B cell (primary cell): ENCODE results near the gene MOB1A. TPM values are rescaled to one million over a fixed set of nuclear protein-coding genes. Genes with fewer than 3 reads are reported as not detected.
"Not testable (repeated sequence)": the region's sequence is repeated elsewhere in the genome, so short reads cannot be mapped to it uniquely, and the experiment has no call there.

Experiments used
- ATAC-seq: fragments of 200-7000 bp; cut with Tn5 transposase; one replicate; pipeline ENCODE4 v1.10.0; 2021; ENCODE audit warnings: low read depth, mild to moderate bottlenecking, moderate number of reproducible peaks, moderate library complexity
- CTCF ChIA-PET: fragments of 350-600 bp; sonication (Branson Sonifier 250); formaldehyde crosslinking; loops from one replicate; lab custom pipeline; 2021; ENCODE audit warnings: antibody characterized with exemption, inconsistent platforms; lab: Charles Lee
- POLR2A ChIA-PET: fragments of 350-600 bp; sonication (Branson Sonifier 250); formaldehyde crosslinking; loops from one replicate; lab custom pipeline; 2021; ENCODE audit warnings: antibody characterized with exemption; lab: Charles Lee
- DNase-seq: peaks from one replicate; pipeline ENCODE4 v3.0.0; 2013
- H2AFZ ChIP-seq: 2 replicates; pipeline ENCODE4 v1.6.1; 2012; ENCODE audit warnings: mild to moderate bottlenecking, low read depth, low read length; ENCODE audit not compliant: insufficient read depth, poor library complexity, severe bottlenecking
- H3K27ac ChIP-seq, 2 donors: 1 replicate in 1 of 2; 2 replicates in 1 of 2; pipeline ENCODE4 v1.5.1; 2012 to 2013; ENCODE audit warnings: low read length in 2 of 2, mild to moderate bottlenecking in 2 of 2, moderate library complexity in 1 of 2
- H3K27me3 ChIP-seq, 4 experiments: fragments of 200-600 bp in 1 of 4; sonication (generic) in 1 of 4; replicated peaks in 1 of 4; 1 replicate in 2 of 4; 2 replicates in 2 of 4; pipeline versions ENCODE4 v1.6.1 to v1.7.0; 2013 to 2016; ENCODE audit warnings: low read length in 3 of 4, mild to moderate bottlenecking in 2 of 4, mixed read lengths in 1 of 4, moderate library complexity in 1 of 4; ENCODE audit not compliant: insufficient read depth in 4 of 4, control insufficient read depth in 3 of 4; ENCODE audit errors: control extremely low read depth in 1 of 4
- H3K36me3 ChIP-seq, 2 experiments: replicated peaks in 1 of 2; 1 replicate in 1 of 2; 2 replicates in 1 of 2; pipeline versions ENCODE4 v1.6.1 to v1.7.1; 2013; ENCODE audit warnings: low read length in 1 of 2; ENCODE audit not compliant: insufficient read depth in 2 of 2, control insufficient read depth in 1 of 2; ENCODE audit errors: control extremely low read depth in 1 of 2, extremely low read depth in 1 of 2
- H3K4me1 ChIP-seq, 2 donors: fragments of 200-600 bp in 1 of 2; sonication (generic) in 1 of 2; 1 replicate in 1 of 2; 2 replicates in 1 of 2; pipeline versions ENCODE4 v1.5.1 to v1.6.1; 2013 to 2017; ENCODE audit warnings: low read length in 2 of 2; ENCODE audit not compliant: control insufficient read depth in 2 of 2, insufficient read depth in 2 of 2
- H3K4me2 ChIP-seq: replicated peaks from 2 replicates; pipeline ENCODE3; 2012; ENCODE audit warnings: mild to moderate bottlenecking, low read depth, low read length; ENCODE audit not compliant: poor library complexity, severe bottlenecking
- H3K4me3 ChIP-seq, 5 experiments: fragments of 200-600 bp in 1 of 5; sonication (generic) in 1 of 5; 1 replicate in 3 of 5; 2 replicates in 2 of 5; pipeline versions ENCODE4 v1.5.1 to v1.7.0; 2011 to 2016; ENCODE audit warnings: low read length in 4 of 5, mild to moderate bottlenecking in 4 of 5, low read depth in 2 of 5, control low read depth in 1 of 5, moderate library complexity in 1 of 5; ENCODE audit not compliant: insufficient read depth in 1 of 5; ENCODE audit errors: control extremely low read depth in 1 of 5, extremely low read depth in 1 of 5
- H3K79me2 ChIP-seq: fragments of 200-600 bp; sonication (generic); one replicate; pipeline ENCODE4 v1.6.0; 2016; ENCODE audit warnings: low read length; ENCODE audit not compliant: control insufficient read depth, insufficient read depth
- H3K9ac ChIP-seq: fragments of 200-600 bp; sonication (generic); 2 replicates; pipeline ENCODE4 v1.6.1; 2017; ENCODE audit warnings: mild to moderate bottlenecking, low read length, moderate library complexity
- H3K9me3 ChIP-seq, 3 donors: one replicate each; pipeline versions ENCODE4 v1.6.1 to v1.7.1; 2013; ENCODE audit warnings: low read length in 2 of 3; ENCODE audit not compliant: control insufficient read depth in 2 of 3, insufficient read depth in 1 of 3; ENCODE audit errors: control extremely low read depth in 1 of 3
- H4K20me1 ChIP-seq: 2 replicates; pipeline ENCODE4 v1.6.0; 2012; ENCODE audit warnings: mild to moderate bottlenecking, low read length; ENCODE audit not compliant: insufficient read depth, control insufficient read depth, poor library complexity, severe bottlenecking
- H3K27ac Mint-ChIP-seq: one replicate; pipeline ENCODE4 v1.8.0; 2021; ENCODE audit warnings: mixed read lengths
- H3K27me3 Mint-ChIP-seq: one replicate; pipeline ENCODE4 v1.8.0; 2021; ENCODE audit warnings: mixed read lengths
- H3K4me1 Mint-ChIP-seq: one replicate; pipeline ENCODE4 v1.8.0; 2021; ENCODE audit warnings: mixed read lengths
- H3K4me3 Mint-ChIP-seq: one replicate; pipeline ENCODE4 v1.8.0; 2021; ENCODE audit warnings: mixed read lengths
- H3K9me3 Mint-ChIP-seq: one replicate; pipeline ENCODE4 v1.8.0; 2022; ENCODE audit warnings: mixed read lengths; ENCODE audit not compliant: insufficient read depth
- EZH2 ChIP-seq: IDR thresholded peaks from 2 replicates; pipeline ENCODE4 v1.6.1; 2012; ENCODE audit warnings: borderline replicate concordance, low read depth, mild to moderate bottlenecking, moderate library complexity, low read length; ENCODE audit not compliant: insufficient read depth, poor library complexity, severe bottlenecking
- WGBS: methylation state at CpG from one replicate; pipeline ENCODE4 v1.1.5; 2013; ENCODE audit warnings: missing lambda C conversion rate; ENCODE audit not compliant: insufficient coverage; 5-methylcytosine and 5-hydroxymethylcytosine counted together
- intact Hi-C: fragments of 100-400 bp; cut with micrococcal nuclease; formaldehyde crosslinking; loops from one replicate; pipeline ENCODE4 v1.10.0; 2022
- polyA plus RNA-seq: library from polyadenylated mRNA; depleted of rRNA; stranded (reverse); fragments of >200 nt; gene quantifications from 2 replicates; pipeline ENCODE4 v1.2.3, GENCODE V29; 2012
- total RNA-seq, 2 donors: library from RNA; stranded (reverse); fragments of 120-200 nt in 1 of 2; gene quantifications; 1 replicate in 1 of 2; 2 replicates in 1 of 2; pipeline versions ENCODE4 v1.2.3 to v1.2.4, GENCODE V29; 2013 to 2022
- TF ChIP-seq, protein P1 (sequence below): fragments of 200-600 bp; IDR thresholded peaks from one replicate; pipeline ENCODE4 v1.8.0; 2022; ENCODE audit warnings: antibody characterized with exemption, mild to moderate bottlenecking

Gene MOB1A
- total and polyA plus RNA-seq, 2 donors (not counting 1 experiment from before 2014, with no cell fraction given), result 43.3 to 219 TPM

DNA sequence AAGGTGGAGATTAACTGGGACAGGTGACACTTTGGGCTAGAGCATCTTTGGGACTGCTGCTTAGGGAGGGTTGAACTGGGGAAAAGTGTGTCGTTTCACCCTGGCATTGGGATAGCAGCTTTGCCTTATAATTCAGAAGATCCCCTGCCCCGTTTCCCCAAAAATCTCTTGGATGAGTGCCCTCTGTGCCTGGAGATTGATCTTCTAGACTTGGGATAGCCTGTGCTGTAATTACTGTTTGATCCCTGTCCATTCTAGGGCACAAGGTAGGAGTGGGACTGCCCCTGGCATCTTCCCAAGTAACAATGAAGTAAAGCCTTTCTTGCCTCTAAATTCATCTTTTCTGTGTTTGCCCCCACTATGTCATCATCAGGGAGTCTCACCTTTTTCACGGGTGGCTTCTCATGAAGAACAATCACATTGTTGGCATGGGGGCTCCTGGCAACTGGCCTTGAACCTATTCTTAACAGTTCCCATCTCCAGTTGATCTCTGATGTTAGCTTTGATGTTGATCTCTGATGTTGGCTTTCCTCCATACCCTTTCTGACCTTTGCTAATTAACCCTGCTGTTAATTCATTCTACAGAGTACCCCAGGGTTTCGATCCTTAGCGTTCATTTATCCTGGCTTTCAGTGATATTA is 41.3 kb upstream of the MOB1A start:
- Histone ChIP-seq H3K36me3 (peaks cover 0 to 8% of the 10 kb centered on the region in 2 experiments), H4K20me1 (no peaks in the 10 kb centered on the region), H2AFZ (no peak overlapping the region), H3K4me3 (no peak overlapping the region), H3K79me2 (no peaks in the 10 kb centered on the region), H3K27me3 (no peaks in the 10 kb centered on the region), H3K9me3 (no peaks in the 10 kb centered on the region), H3K4me1 (no peaks in the 10 kb centered on the region), H3K27ac (no peak overlapping the region), H3K4me2 (no peak overlapping the region), H3K9ac (no peak overlapping the region)
- ATAC-seq, result no peak
- 100% methylated on average over 3 of the region's 5 CpGs for WGBS
- Mint-ChIP-seq H3K9me3 (no peaks in the 10 kb centered on the region), H3K4me3 (no peak overlapping the region), H3K27ac (no peak overlapping the region), H3K4me1 (no peaks in the 10 kb centered on the region), H3K27me3 (no peaks in the 10 kb centered on the region)
- POLR2A ChIA-PET, result no interaction called here
- no peak for TF ChIP-seq EZH2
- TF ChIP-seq, protein P1, sequence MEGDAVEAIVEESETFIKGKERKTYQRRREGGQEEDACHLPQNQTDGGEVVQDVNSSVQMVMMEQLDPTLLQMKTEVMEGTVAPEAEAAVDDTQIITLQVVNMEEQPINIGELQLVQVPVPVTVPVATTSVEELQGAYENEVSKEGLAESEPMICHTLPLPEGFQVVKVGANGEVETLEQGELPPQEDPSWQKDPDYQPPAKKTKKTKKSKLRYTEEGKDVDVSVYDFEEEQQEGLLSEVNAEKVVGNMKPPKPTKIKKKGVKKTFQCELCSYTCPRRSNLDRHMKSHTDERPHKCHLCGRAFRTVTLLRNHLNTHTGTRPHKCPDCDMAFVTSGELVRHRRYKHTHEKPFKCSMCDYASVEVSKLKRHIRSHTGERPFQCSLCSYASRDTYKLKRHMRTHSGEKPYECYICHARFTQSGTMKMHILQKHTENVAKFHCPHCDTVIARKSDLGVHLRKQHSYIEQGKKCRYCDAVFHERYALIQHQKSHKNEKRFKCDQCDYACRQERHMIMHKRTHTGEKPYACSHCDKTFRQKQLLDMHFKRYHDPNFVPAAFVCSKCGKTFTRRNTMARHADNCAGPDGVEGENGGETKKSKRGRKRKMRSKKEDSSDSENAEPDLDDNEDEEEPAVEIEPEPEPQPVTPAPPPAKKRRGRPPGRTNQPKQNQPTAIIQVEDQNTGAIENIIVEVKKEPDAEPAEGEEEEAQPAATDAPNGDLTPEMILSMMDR, result no peak
- intact Hi-C loops, result no loop called here
- DNase-seq, result no peak
- CTCF ChIA-PET, result interaction anchor here (0.7 kb wide), 1 partner anchor 127 kb away, joined by 4 read pairs; no protein-coding TSS in a partner anchor

DNA sequence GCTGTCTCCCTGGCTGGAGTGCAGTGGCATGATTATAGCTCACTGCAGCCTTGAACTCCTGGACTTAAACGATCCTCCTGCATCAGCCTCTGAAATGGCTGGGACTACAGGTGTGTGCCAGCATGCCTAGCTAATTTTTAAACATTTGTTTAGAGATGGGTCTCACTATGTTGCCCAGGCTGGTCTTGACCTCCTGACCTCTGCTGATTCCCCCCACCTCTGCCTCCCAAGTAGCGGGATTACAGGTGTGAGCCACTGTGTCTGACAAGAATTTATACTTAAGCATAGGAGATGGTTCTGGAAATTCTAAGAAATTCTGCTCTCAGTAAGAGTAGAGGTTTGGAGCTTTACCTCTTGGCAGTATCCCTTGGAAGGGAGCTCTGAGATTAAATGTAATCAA is 38.0 kb upstream of the MOB1A start:
- no peak overlapping the region for H3K4me3 Mint-ChIP-seq
- H3K36me3 ChIP-seq, result peaks cover 4 to 16% of the 10 kb centered on the region in 2 experiments
- no peaks in the 10 kb centered on the region for H3K9me3 ChIP-seq
- no peak overlapping the region for H3K4me3 ChIP-seq
- H3K27ac Mint-ChIP-seq, result no peak overlapping the region
- H3K27me3 ChIP-seq, result no peaks in the 10 kb centered on the region
- ChIA-PET POLR2A (no interaction called here), CTCF (interaction anchor here (1.2 to 3.4 kb wide), 4 partner anchors 12 to 118 kb away, joined by 4 to 9 read pairs (median 4); no protein-coding TSS in a partner anchor)
- H2AFZ ChIP-seq, result no peak overlapping the region
- no peak overlapping the region for H3K27ac ChIP-seq
- DNase-seq (no peak), ATAC-seq (no peak)
- H3K9ac ChIP-seq, result no peak overlapping the region
- peaks cover 8% of the 10 kb centered on the region for H3K4me1 Mint-ChIP-seq
- 100% methylated on average over 1 of the region's 2 CpGs for WGBS
- no peaks in the 10 kb centered on the region for H3K9me3 Mint-ChIP-seq
- no peak overlapping the region for H3K4me2 ChIP-seq
- no peaks in the 10 kb centered on the region for H4K20me1 ChIP-seq
- no peak for TF ChIP-seq EZH2
- TF ChIP-seq, protein P1, result no peak
- peaks cover 8 to 11% of the 10 kb centered on the region in 2 donors for H3K4me1 ChIP-seq
- intact Hi-C loops, result no loop called here
- peaks cover 5% of the 10 kb centered on the region for H3K79me2 ChIP-seq
- no peaks in the 10 kb centered on the region for H3K27me3 Mint-ChIP-seq

DNA sequence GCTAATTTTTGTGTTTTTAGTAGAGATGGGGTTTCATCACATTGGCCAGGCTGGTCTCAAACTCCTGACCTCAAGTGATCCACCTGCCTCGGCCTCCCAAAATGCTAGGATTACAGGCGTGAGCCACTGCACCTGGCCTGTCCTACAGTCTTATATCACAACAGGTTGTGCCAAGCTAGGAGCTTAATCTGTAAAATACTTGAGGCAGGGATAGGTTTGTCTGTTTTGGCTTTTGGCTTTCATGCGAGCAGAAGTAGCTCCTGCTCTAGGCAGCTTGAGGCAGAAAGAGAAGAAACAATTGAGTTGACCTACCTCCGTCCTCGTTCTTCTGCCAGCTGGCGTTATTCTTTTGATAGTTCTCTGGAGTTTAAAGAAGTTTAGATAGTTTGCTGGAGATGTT is 37.1 kb upstream of the MOB1A start:
- intact Hi-C loops, H3K27me3 ChIP-seq, POLR2A ChIA-PET, H3K79me2 ChIP-seq, H4K20me1 ChIP-seq, H3K4me3 ChIP-seq, H3K9me3 Mint-ChIP-seq, H2AFZ ChIP-seq, H3K27ac ChIP-seq, ATAC-seq, H3K27me3 Mint-ChIP-seq, H3K9ac ChIP-seq, H3K9me3 ChIP-seq, H3K4me2 ChIP-seq, H3K4me3 Mint-ChIP-seq, H3K27ac Mint-ChIP-seq, DNase-seq: not testable (repeated sequence)
- H3K4me1 ChIP-seq, result peaks cover 8 to 11% of the 10 kb centered on the region in 2 donors
- peaks cover 10 to 24% of the 10 kb centered on the region in 2 experiments for H3K36me3 ChIP-seq
- 98% methylated on average over 3 of the region's 6 CpGs for WGBS
- peaks cover 10% of the 10 kb centered on the region for H3K4me1 Mint-ChIP-seq
- CTCF ChIA-PET, result interaction anchor here (1.1 to 3.4 kb wide), 5 partner anchors 8 to 119 kb away, joined by 4 to 9 read pairs (median 4); no protein-coding TSS in a partner anchor
